Activated naive CD8-positive, alpha-beta T cell treated with anti-CD3 and anti-CD28 coated beads, Interleukin-2, amount 10 ng/mL, durations not matched to agents 7 days and 5 days (primary cell): ENCODE measurements around the gene ROBO1. TPM values are rescaled to one million over a fixed set of nuclear protein-coding genes. Genes with fewer than 3 reads are reported as not detected.
"Not testable (repeated sequence)": the region's sequence is repeated elsewhere in the genome, so short reads cannot be mapped to it uniquely, and the experiment has no call there.

Source experiments
- ATAC-seq: fragments of 150-1000 bp; cut with Tn5 transposase; one replicate; pipeline ENCODE4 v1.10.0; 2021; ENCODE audit warnings: low read depth, moderate library complexity
- POLR2A ChIA-PET: fragments of 350-600 bp; sonication (Branson Sonifier 250); formaldehyde crosslinking; loops from one replicate; lab custom pipeline; 2021; ENCODE audit warnings: antibody characterized with exemption; lab: Charles Lee
- DNase-seq: peaks from one replicate; pipeline ENCODE4 v3.0.0; 2021
- H3K27ac Mint-ChIP-seq: one replicate; pipeline ENCODE4 v1.8.0; 2022; ENCODE audit warnings: mild to moderate bottlenecking, mixed read lengths
- H3K27me3 Mint-ChIP-seq: one replicate; pipeline ENCODE4 v1.8.0; 2022; ENCODE audit warnings: mild to moderate bottlenecking, moderate library complexity, mixed read lengths
- H3K36me3 Mint-ChIP-seq: one replicate; pipeline ENCODE4 v1.8.0; 2021; ENCODE audit warnings: mild to moderate bottlenecking, mixed read lengths
- H3K4me1 Mint-ChIP-seq: one replicate; pipeline ENCODE4 v1.8.0; 2021; ENCODE audit warnings: mixed read lengths
- H3K4me3 Mint-ChIP-seq: one replicate; pipeline ENCODE4 v1.8.0; 2022; ENCODE audit warnings: mild to moderate bottlenecking, moderate library complexity, mixed read lengths
- H3K9me3 Mint-ChIP-seq: one replicate; pipeline ENCODE4 v1.8.0; 2021; ENCODE audit warnings: mixed read lengths
- total RNA-seq, 2 experiments: library from RNA; stranded (reverse); gene quantifications; one replicate each; pipeline ENCODE4 v1.2.3, GENCODE V29; 2021

The ROBO1 gene
- total RNA-seq, 2 experiments from 2014 or later, result 5.3 to 5.4 TPM

DNA sequence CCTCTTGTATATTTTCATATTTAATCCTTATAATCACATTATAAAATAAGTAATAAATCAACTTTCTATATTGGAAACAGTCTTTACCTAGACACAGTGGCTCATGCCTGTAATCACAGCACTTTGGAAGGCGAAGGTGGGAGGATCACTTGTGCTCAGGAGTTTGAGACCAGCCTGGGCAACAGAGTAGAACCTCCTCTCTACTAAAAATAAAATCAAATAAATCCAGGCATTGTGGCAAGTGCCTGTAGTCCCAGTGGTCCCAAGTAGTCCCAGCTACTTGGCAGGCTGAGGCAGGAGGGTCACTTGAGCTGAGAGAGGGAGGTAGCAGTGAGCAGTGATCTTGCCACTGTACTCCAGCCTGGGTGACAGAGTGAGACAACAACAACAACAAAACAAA is 975.1 kb downstream of the ROBO1 start:
- DNase-seq (no peak), ATAC-seq (no peak)
- Mint-ChIP-seq H3K27me3 (no peaks in the 10 kb centered on the region), H3K4me3 (no peak overlapping the region), H3K4me1 (peaks cover 7% of the 10 kb centered on the region), H3K27ac (no peak overlapping the region), H3K9me3 (peaks cover 3% of the 10 kb centered on the region), H3K36me3 (no peaks in the 10 kb centered on the region)
- POLR2A ChIA-PET, result no interaction called here

DNA sequence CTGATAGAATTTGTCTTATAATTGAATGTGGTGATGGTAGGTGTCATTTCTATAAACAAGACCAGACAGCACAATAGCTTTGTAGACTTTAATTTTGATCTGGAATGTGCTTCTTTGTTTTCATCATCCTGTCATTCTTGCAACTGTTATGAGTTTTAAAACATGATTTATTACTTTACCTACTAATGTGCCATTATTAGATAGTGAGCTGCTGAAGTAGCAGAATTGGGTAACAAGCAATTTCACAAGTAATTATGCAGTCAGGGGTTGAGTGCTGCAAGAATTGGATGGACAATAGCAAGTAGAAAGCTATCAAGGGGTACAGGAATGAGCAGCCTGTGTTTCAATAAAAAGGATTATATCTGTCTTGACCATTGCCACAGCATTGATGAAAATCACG is 975.6 kb downstream of the ROBO1 start:
- peaks cover 7% of the 10 kb centered on the region for H3K4me1 Mint-ChIP-seq
- H3K36me3 Mint-ChIP-seq, result no peaks in the 10 kb centered on the region
- H3K27me3 Mint-ChIP-seq, result no peaks in the 10 kb centered on the region
- H3K9me3 Mint-ChIP-seq, result peaks cover 3% of the 10 kb centered on the region
- DNase-seq (no peak), ATAC-seq (no peak)
- no peak overlapping the region for H3K27ac Mint-ChIP-seq
- POLR2A ChIA-PET, result no interaction called here
- no peak overlapping the region for H3K4me3 Mint-ChIP-seq

DNA sequence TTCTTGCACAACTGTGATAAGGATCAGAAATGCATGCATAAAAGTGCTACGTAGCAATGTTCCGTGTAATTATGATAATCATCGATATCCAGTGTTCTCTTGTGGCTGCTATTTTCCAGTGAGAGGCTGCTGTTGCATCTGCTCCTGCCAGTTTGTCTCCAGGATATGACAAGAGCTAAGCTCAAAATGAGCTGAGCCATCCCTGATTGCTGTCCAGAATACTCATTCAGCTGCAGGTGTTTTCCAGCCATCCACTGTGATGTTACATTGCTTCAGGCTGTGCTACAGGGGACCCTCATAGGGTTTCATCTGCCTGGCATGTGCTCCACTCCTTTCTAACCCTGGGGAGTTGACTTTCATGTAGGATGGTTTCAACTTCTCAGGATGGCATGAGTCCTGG is 976.0 kb downstream of the ROBO1 start:
- no peak overlapping the region for H3K4me3 Mint-ChIP-seq
- H3K9me3 Mint-ChIP-seq, result peaks cover 3% of the 10 kb centered on the region
- H3K36me3 Mint-ChIP-seq, result no peaks in the 10 kb centered on the region
- H3K27me3 Mint-ChIP-seq, result no peaks in the 10 kb centered on the region
- DNase-seq, result no peak
- POLR2A ChIA-PET, result no interaction called here
- peaks cover 5% of the 10 kb centered on the region for H3K4me1 Mint-ChIP-seq
- no peak overlapping the region for H3K27ac Mint-ChIP-seq
- no peak for ATAC-seq

DNA sequence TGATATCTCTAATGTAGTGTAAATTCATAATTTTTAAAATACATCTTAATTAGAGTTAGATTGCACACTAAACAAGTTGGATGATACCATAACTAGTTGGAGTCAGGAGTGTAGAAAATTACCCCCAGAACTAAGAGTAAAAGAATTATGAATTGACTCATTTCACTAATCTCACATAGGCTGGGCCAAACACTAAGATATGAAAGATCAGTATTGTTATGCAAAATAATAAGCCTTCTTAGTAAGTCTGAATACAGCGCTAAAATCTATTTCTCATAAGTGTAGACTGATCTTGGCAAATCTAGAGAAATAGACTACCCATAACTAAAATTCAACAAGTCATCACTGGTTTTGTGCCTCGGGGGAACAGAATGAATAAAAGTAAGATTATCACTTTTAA is 979.0 kb downstream of the ROBO1 start:
- H3K9me3 Mint-ChIP-seq, result no peaks in the 10 kb centered on the region
- ATAC-seq (no peak), DNase-seq (no peak)
- H3K4me1 Mint-ChIP-seq, result peaks cover 1% of the 10 kb centered on the region
- no peaks in the 10 kb centered on the region for H3K27me3 Mint-ChIP-seq
- POLR2A ChIA-PET, result no interaction called here
- H3K36me3 Mint-ChIP-seq, result no peaks in the 10 kb centered on the region
- H3K4me3 Mint-ChIP-seq, result no peak overlapping the region
- H3K27ac Mint-ChIP-seq, result no peak overlapping the region

DNA sequence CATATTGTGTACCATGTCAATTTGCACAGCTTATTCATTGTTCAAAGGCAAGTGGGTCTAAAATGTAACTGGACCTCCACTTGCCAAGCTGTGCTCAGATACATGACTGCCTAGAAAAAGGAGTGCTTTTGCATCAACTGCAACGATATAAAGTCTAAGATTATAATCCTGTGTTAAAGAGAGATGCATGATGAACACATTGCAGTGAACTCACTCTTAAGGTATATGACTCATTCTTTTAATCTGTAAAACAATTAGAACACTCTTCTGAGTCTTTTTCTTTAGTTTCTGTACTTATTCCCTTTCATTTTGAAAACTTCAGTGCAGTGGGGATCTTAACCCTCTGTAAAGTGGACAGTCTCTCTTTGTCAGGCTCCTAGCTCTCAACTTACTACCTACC is 982.8 kb downstream of the ROBO1 start:
- Mint-ChIP-seq H3K27ac (no peak overlapping the region), H3K36me3 (no peaks in the 10 kb centered on the region), H3K27me3 (no peaks in the 10 kb centered on the region), H3K4me1 (no peaks in the 10 kb centered on the region), H3K4me3 (no peak overlapping the region), H3K9me3 (no peaks in the 10 kb centered on the region)
- POLR2A ChIA-PET, result no interaction called here
- no peak for ATAC-seq
- no peak for DNase-seq

DNA sequence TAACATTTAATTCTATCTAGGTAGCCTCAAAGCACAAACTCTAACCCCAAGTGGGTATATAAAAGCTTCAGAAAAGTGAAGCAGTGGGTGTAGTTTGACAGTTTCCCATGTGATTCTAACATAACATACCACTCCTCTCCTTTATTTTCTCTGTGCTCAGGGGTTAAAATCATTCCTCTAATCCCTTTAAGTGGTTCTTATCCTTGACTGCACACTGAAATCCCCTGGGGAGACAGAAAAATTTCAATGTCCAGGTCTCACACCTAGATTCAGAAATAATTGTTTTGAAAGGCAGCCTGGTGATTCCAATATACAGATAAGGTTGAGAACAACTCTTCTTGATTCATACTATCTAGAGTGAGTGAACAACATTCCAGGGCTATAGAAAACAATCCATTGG is 986.4 kb downstream of the ROBO1 start:
- POLR2A ChIA-PET, result no interaction called here
- Mint-ChIP-seq H3K27ac (no peak overlapping the region), H3K36me3 (no peaks in the 10 kb centered on the region), H3K4me3 (no peak overlapping the region), H3K9me3 (peaks cover 4% of the 10 kb centered on the region), H3K27me3 (no peaks in the 10 kb centered on the region), H3K4me1 (no peaks in the 10 kb centered on the region)
- ATAC-seq (no peak), DNase-seq (no peak)

DNA sequence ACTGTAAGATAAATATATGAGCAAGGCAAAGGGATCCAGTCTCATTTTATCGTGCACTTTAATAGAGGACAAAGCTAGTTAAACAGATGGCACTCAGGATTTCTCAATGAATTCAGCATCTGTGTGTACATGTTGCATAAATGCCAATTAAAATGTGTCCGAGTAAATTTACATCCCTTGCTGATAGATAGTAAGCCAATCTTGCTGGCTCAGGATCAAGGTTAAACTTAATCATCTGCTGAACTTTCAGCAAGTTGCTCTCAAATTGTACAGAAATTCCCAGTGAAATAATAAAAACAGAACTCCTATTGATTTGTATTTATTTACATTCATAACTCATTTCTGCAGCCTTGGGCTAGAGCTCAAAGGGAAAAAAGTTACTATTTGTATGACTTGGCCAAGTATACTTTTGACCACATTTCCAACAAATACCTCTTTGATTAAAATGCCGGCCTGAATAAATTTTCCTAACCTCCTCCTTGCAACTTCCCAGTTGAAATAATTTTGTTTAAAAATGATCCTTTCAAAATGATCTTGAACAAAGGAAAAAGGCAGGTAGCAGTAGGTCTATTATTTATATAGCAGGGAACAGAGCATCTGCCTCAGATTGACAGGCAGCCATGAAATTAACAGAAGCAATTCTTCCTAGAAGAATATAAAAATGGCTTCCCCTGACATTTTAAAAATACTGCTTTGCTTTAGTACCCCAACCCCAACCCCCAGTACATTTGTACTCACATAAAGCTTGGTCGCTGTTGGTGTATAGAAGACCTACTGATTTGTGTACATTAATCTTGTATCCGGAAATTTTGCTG is 1001.9 kb downstream of the ROBO1 start:
- H3K27ac Mint-ChIP-seq, result no peak overlapping the region
- ATAC-seq, result no peak
- POLR2A ChIA-PET, result no interaction called here
- DNase-seq, result no peak
- no peaks in the 10 kb centered on the region for H3K36me3 Mint-ChIP-seq
- no peaks in the 10 kb centered on the region for H3K4me1 Mint-ChIP-seq
- H3K4me3 Mint-ChIP-seq, result no peak overlapping the region
- no peaks in the 10 kb centered on the region for H3K27me3 Mint-ChIP-seq
- peaks cover 3% of the 10 kb centered on the region for H3K9me3 Mint-ChIP-seq

DNA sequence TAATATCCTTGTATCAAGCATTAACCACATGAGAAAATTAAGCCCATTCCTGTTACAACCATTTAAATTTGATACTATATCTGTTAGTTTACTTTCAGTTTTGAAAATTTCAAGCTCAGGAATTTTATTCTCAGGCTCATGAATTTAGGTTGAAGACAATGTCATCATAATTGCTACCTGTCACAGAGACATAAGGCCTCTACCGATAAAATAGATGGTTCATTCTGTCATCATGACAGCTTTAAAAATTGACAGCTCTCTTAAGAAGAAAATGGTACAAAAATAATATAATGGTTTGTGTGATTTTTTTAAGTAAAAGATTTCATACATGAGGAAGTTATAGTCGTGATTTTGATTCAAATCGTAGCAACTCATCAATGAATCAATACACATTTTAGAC is 1003.2 kb downstream of the ROBO1 start:
- DNase-seq (no peak), ATAC-seq (no peak)
- Mint-ChIP-seq H3K4me1 (no peaks in the 10 kb centered on the region), H3K27me3 (no peaks in the 10 kb centered on the region), H3K36me3 (no peaks in the 10 kb centered on the region), H3K27ac (no peak overlapping the region), H3K9me3 (peaks cover 7% of the 10 kb centered on the region), H3K4me3 (no peak overlapping the region)
- POLR2A ChIA-PET, result no interaction called here

DNA sequence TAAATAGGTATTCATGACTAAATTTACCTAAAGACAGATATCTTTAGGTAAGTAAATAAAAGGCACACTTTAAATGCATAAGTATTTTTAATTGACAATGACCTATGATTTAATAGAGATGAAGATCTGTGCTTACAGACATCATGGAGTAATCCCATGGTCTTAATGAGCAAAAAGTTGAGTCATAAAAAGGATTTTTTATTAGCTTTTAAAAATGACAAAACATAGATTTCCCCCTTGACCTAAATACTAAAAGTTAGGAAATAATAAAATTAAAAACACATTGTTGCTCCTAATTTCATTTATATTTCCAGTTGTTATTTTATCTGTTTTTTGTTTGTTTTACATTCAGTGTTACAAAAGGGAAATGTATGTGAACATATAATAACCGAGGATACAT is 1005.7 kb downstream of the ROBO1 start:
- Mint-ChIP-seq H3K27ac (no peak overlapping the region), H3K27me3 (no peaks in the 10 kb centered on the region), H3K4me3 (no peak overlapping the region), H3K4me1 (no peaks in the 10 kb centered on the region), H3K36me3 (no peaks in the 10 kb centered on the region), H3K9me3 (peaks cover 4% of the 10 kb centered on the region)
- DNase-seq, result no peak
- POLR2A ChIA-PET, result no interaction called here
- no peak for ATAC-seq

DNA sequence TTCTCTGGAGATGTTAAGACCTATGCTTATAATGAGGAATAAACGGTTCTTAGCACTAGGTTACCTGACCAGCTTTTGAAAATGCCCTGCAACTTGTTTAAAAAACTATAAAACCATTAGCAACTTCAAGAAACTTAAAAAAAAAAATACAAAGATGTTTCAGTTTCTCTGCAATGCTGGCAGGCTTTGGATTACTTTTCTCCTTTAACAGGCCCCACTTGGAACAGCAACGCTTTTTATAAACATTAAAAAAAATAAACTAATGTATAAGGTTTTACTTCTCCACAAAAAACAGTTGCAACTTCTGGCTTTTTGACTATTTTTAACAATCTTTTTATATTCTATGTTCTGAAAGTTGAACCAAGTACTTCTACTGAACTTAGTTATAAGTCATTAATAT is 1006.7 kb downstream of the ROBO1 start:
- no peaks in the 10 kb centered on the region for H3K27me3 Mint-ChIP-seq
- no peaks in the 10 kb centered on the region for H3K4me1 Mint-ChIP-seq
- no peak overlapping the region for H3K4me3 Mint-ChIP-seq
- no peak for DNase-seq
- H3K27ac Mint-ChIP-seq, result no peak overlapping the region
- peaks cover 4% of the 10 kb centered on the region for H3K9me3 Mint-ChIP-seq
- ATAC-seq, result no peak
- POLR2A ChIA-PET, result no interaction called here
- H3K36me3 Mint-ChIP-seq, result no peaks in the 10 kb centered on the region

DNA sequence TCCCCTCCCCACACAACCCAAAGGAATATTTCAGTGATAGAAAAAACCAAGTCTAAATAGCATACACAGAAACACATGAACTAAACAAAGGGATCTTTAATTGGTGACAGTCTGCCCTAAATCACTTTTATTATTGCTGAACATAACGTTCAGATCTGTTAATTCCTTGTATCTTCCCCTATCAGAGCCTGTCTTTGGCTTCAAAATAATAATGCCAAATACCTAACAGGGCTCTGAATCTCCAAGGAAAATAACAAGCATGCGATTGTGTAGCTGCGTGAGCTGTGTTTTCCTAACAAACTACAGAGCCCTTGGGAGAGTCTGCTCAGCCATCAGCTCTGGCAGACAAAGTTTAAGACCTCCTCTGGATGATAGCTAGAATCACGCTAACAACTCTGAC is 1010.1 kb downstream of the ROBO1 start:
- no peak for ATAC-seq
- Mint-ChIP-seq H3K4me1 (no peaks in the 10 kb centered on the region), H3K27ac (no peak overlapping the region)

DNA sequence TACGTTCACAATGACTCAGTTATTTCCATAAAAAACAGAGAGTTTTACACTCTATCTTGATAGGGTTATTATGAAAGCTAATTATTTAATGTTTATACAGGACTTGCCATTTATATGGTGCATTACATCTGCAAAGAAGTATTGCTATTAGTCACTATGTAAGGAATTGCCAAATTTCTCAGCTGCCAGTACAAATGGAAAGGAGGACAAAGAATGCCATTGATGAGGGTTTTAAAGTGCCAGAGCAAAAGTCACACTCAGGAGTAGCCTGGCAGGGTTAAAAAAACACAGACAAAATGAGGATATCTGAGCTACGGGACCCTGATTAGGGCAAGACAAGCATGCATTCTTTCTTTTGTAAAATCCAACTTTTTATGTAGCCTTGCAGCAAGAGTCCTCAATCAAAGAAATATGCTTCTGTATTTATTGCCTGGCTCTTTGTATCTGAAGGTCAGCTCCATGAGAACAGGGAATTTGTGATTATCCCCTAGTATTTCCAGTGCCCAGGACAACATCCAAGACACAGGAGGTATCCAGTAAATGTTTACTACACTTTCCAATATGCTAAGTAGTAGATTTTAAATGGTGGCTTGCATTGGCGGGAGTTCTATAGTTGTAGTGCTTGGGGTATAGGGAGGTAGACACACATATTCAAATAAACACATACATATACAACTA is 1013.6 kb downstream of the ROBO1 start:
- no peak overlapping the region for H3K27ac Mint-ChIP-seq

More for the DNA sequence above, 1010.1 kb downstream of the ROBO1 start:
- no peak overlapping the region for H3K4me3 Mint-ChIP-seq
- no peak for DNase-seq
- no peaks in the 10 kb centered on the region for H3K27me3 Mint-ChIP-seq
- H3K9me3 Mint-ChIP-seq, result peaks cover 6% of the 10 kb centered on the region
- POLR2A ChIA-PET, result no interaction called here
- H3K36me3 Mint-ChIP-seq, result no peaks in the 10 kb centered on the region

DNA sequence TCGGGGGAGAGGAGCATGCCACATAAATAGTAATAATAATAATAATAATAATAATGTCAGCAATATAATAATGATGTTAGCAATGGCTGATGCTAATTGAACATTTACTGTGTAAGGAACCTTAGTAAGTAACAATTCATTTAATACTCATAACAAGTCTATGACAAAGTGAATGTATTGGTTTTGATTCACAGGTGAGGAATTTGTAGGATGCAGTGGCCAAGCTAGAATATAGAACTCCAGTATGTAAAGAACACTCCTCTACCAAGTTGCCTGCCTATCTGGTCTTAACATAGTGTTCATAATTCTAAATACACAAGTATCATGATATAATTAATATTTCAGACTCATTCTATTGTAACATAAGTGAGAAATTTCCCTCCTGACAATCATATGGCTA is 1016.5 kb downstream of the ROBO1 start:
- POLR2A ChIA-PET, result no interaction called here
- no peaks in the 10 kb centered on the region for H3K36me3 Mint-ChIP-seq
- no peak for DNase-seq
- ATAC-seq, result no peak
- H3K4me3 Mint-ChIP-seq, result no peak overlapping the region
- no peaks in the 10 kb centered on the region for H3K4me1 Mint-ChIP-seq
- no peaks in the 10 kb centered on the region for H3K27me3 Mint-ChIP-seq
- H3K9me3 Mint-ChIP-seq, result peaks cover 3% of the 10 kb centered on the region
- no peak overlapping the region for H3K27ac Mint-ChIP-seq

More for the DNA sequence above, 1013.6 kb downstream of the ROBO1 start:
- POLR2A ChIA-PET, result no interaction called here
- no peaks in the 10 kb centered on the region for H3K36me3 Mint-ChIP-seq
- no peaks in the 10 kb centered on the region for H3K27me3 Mint-ChIP-seq
- DNase-seq (no peak), ATAC-seq (no peak)
- H3K9me3 Mint-ChIP-seq, result peaks cover 3% of the 10 kb centered on the region
- H3K4me1 Mint-ChIP-seq, result no peaks in the 10 kb centered on the region
- no peak overlapping the region for H3K4me3 Mint-ChIP-seq

DNA sequence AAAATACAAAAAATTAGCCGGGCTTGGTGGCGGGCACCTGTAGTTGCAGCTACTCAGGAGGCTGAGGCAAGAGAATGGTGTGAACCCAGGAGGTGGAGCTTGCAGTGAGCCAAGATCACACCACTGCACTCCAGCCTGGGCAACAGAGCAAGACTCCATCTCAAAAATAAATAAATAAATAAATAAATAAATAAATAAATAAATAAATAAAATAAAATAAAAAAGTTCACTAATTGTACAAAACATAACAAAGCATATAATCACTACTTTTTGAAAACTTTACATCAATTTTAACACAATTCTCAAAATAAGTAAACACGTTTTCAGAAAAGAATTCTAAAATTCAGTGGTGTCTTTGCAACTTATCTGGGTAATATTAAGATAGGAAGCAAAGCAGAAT is 1017.5 kb downstream of the ROBO1 start:
- DNase-seq, H3K27me3 Mint-ChIP-seq, H3K36me3 Mint-ChIP-seq, POLR2A ChIA-PET, H3K4me1 Mint-ChIP-seq, ATAC-seq, H3K27ac Mint-ChIP-seq, H3K4me3 Mint-ChIP-seq, H3K9me3 Mint-ChIP-seq: not testable (repeated sequence)
